Smooth muscle cell (in vitro differentiated cells): ENCODE data around the gene MYBPC2. TPM values are rescaled to one million over a fixed set of nuclear protein-coding genes. Genes with fewer than 3 reads are reported as not detected.
"Not testable (repeated sequence)": the region's sequence is repeated elsewhere in the genome, so short reads cannot be mapped to it uniquely, and the experiment has no call there.

Experiments
- DNase-seq: peaks from one replicate; lab custom pipeline; 2025; ENCODE audit not compliant: unreplicated experiment; lab: John Stamatoyannopoulos, UW
- H2AFZ ChIP-seq: fragments of 200-600 bp; sonication (generic); 2 replicates; pipeline ENCODE4 v1.6.0; 2016; ENCODE audit warnings: antibody characterized with exemption, low read depth, mild to moderate bottlenecking
- H3F3A ChIP-seq: fragments of 200-600 bp; sonication (generic); 2 replicates; pipeline ENCODE4 v1.6.0; 2017; ENCODE audit warnings: antibody characterized with exemption, low read depth
- H3K27ac ChIP-seq: fragments of 200-600 bp; sonication (generic); 2 replicates; pipeline ENCODE4 v1.5.1; 2016; ENCODE audit warnings: low read depth, mild to moderate bottlenecking
- H3K27me3 ChIP-seq: fragments of 200-600 bp; sonication (generic); 2 replicates; pipeline ENCODE4 v1.6.1; 2016; ENCODE audit warnings: low read depth, mild to moderate bottlenecking
- H3K36me3 ChIP-seq: fragments of 200-600 bp; sonication (generic); 2 replicates; pipeline ENCODE4 v1.5.1; 2016; ENCODE audit warnings: low read depth
- H3K4me1 ChIP-seq: fragments of 200-600 bp; sonication (generic); 2 replicates; pipeline ENCODE4 v1.5.1; 2016; ENCODE audit warnings: low read depth
- H3K4me2 ChIP-seq: fragments of 200-600 bp; sonication (generic); 2 replicates; pipeline ENCODE4 v1.6.0; 2016; ENCODE audit warnings: mild to moderate bottlenecking
- H3K4me3 ChIP-seq: fragments of 200-600 bp; sonication (generic); 2 replicates; pipeline ENCODE4 v1.5.1; 2016; ENCODE audit warnings: mild to moderate bottlenecking
- H3K79me2 ChIP-seq: fragments of 200-600 bp; sonication (generic); 2 replicates; pipeline ENCODE4 v1.6.0; 2016; ENCODE audit warnings: low read depth, mild to moderate bottlenecking
- H3K9ac ChIP-seq: fragments of 200-600 bp; sonication (generic); 2 replicates; pipeline ENCODE4 v1.6.0; 2016; ENCODE audit warnings: low read depth
- H3K9me3 ChIP-seq: fragments of 200-600 bp; sonication (generic); replicated peaks from 2 replicates; pipeline ENCODE4 v1.5.1; 2016; ENCODE audit warnings: low read depth
- H4K20me1 ChIP-seq: fragments of 200-600 bp; sonication (generic); 2 replicates; pipeline ENCODE4 v1.6.0; 2016; ENCODE audit warnings: low read depth
- WGBS: methylation state at CpG from one replicate; pipeline ENCODE4 v1.1.7; 2016; ENCODE audit warnings: low lambda C conversion rate; 5-methylcytosine and 5-hydroxymethylcytosine counted together
- polyA plus RNA-seq: library from polyadenylated mRNA; unstranded; fragments of >200 nt; fragmentation: Nextera tagmentation; extraction: Ambion mirVana; gene quantifications from 2 replicates; pipeline ENCODE4 v1.2.1, GENCODE V29; 2016
- total RNA-seq: library from RNA; depleted of rRNA; stranded (reverse); fragments of >200 nt; gene quantifications from 2 replicates; pipeline ENCODE4 v1.2.3, GENCODE V29; 2014
- TF ChIP-seq, protein P1 (sequence below): fragments of 200-600 bp; sonication (generic); IDR thresholded peaks from 2 replicates; pipeline ENCODE4 v1.5.1; 2017; ENCODE audit warnings: borderline replicate concordance, mild to moderate bottlenecking, antibody characterized with exemption; ENCODE audit not compliant: insufficient read depth, poor library complexity, severe bottlenecking

The MYBPC2 gene
- total and polyA plus RNA-seq, 2 experiments from 2014 or later = not detected

DNA sequence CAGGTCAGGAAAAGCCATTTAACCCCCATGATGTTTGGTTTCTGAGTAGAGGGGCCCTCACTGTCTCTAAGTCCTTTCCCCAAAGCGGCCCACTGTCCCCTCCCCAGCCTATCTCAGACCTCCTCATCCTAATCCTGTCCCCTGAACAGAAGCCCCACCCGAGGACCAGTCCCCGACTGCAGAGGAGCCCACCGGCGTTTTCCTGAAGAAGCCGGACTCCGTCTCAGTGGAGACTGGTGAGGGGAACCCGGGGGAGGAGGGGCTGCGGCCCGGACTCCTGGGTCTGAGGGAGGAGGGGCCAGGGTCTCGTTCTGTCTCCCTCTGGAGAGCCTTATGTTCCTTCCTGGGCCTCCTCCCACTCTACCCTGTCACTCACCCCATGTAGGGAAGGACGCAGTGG, 2.9 kb downstream of the MYBPC2 start:
- Histone ChIP-seq H3K4me2 (no peak overlapping the region), H4K20me1 (no peaks in the 10 kb centered on the region), H3K27me3 (no peaks in the 10 kb centered on the region), H3K36me3 (no peaks in the 10 kb centered on the region), H3K9ac (no peak overlapping the region), H3K79me2 (no peaks in the 10 kb centered on the region), H3K27ac (no peak overlapping the region), H3K4me1 (peaks cover 9% of the 10 kb centered on the region), H3F3A (no peaks in the 10 kb centered on the region), H3K4me3 (no peak overlapping the region), H3K9me3 (no peaks in the 10 kb centered on the region), H2AFZ (no peak overlapping the region)
- no peak for DNase-seq
- TF ChIP-seq, protein P1, sequence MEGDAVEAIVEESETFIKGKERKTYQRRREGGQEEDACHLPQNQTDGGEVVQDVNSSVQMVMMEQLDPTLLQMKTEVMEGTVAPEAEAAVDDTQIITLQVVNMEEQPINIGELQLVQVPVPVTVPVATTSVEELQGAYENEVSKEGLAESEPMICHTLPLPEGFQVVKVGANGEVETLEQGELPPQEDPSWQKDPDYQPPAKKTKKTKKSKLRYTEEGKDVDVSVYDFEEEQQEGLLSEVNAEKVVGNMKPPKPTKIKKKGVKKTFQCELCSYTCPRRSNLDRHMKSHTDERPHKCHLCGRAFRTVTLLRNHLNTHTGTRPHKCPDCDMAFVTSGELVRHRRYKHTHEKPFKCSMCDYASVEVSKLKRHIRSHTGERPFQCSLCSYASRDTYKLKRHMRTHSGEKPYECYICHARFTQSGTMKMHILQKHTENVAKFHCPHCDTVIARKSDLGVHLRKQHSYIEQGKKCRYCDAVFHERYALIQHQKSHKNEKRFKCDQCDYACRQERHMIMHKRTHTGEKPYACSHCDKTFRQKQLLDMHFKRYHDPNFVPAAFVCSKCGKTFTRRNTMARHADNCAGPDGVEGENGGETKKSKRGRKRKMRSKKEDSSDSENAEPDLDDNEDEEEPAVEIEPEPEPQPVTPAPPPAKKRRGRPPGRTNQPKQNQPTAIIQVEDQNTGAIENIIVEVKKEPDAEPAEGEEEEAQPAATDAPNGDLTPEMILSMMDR = no peak
- 92% methylated on average over 12 of the region's 12 CpGs for WGBS

DNA sequence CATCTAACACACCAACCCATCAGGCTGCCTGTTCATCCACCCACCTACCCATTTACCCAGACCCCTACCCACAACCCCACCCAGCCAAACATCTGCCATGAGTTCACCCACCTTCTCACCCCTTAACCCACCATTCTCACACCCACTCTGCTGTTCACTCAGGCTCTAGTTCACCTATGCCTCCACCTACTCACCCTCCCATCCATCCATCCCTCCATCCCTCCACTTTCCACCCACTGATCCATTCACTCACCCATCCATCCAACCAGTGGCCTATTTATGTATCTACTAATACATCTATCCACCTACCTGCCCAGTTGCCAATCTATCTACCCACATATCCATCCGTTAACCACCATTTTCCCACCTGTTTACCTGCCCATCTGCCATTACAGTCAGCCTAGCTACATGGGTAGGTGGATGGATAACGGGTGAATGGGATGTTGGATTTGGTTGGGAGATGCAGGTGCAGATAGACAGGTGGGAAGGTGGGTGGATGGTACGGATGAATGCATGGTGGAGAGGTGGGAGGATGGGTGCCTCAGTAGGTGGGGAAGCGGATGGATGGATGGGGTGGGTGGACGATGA, 5.3 kb downstream of the MYBPC2 start:
- no peak for DNase-seq
- Histone ChIP-seq H3K36me3 (no peaks in the 10 kb centered on the region), H3K9ac (no peak overlapping the region), H2AFZ (no peak overlapping the region), H3F3A (no peaks in the 10 kb centered on the region), H3K27ac (no peak overlapping the region), H3K4me3 (no peak overlapping the region), H3K79me2 (no peaks in the 10 kb centered on the region), H3K4me2 (no peak overlapping the region), H3K27me3 (no peaks in the 10 kb centered on the region), H3K4me1 (peaks cover under 1% of the 10 kb centered on the region), H3K9me3 (no peaks in the 10 kb centered on the region), H4K20me1 (no peaks in the 10 kb centered on the region)
- 96% methylated on average over 5 of the region's 5 CpGs for WGBS
- TF ChIP-seq, protein P1 = no peak

DNA sequence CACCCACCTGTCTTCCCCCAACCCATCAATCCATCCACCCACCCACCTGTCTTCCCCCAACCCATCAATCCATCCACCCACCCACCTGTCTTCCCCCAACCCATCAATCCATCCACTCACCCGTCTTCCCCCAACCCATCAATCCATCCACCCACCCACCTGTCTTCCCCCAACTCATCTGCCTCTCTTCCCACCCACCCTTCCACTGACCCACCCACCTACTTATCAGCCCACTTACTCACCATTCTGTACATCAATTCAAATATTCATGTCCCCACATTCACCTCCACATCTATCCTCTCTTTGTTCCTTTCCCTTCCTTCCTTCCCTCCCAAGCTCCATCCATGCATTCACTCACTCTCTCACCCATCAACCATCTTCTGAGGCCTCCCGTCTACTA, 6.4 kb downstream of the MYBPC2 start:
- not testable (repeated sequence) for H3K4me3 ChIP-seq, DNase-seq, H3K9ac ChIP-seq, H3K4me2 ChIP-seq, H3F3A ChIP-seq, H3K79me2 ChIP-seq, H3K27ac ChIP-seq, H2AFZ ChIP-seq, H4K20me1 ChIP-seq, H3K36me3 ChIP-seq, H3K4me1 ChIP-seq, H3K9me3 ChIP-seq, H3K27me3 ChIP-seq
- WGBS = 83% methylated on average over 1 of the region's 2 CpGs

DNA sequence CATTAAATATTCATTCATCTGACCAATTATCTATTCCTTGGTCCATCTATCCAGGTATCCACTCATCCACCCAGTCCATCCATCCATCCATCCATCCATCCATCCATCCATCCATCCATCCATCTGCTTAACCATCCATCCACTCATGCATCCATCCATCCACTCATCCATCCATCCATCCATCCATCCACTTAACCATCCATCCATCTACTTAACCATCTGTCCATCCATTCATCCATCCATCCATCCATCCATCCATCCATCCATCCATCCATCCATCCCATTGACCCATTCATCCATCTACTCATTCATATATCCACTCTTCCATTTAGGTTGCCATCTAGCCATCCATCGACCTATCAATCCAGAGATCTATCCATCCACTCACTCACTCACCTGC, 11.4 kb downstream of the MYBPC2 start:
- Histone ChIP-seq H3K36me3 (no peaks in the 10 kb centered on the region), H2AFZ (no peak overlapping the region)
- 68% methylated on average over 1 of the region's 1 CpG for WGBS

More for the DNA sequence above, 11.4 kb downstream of the MYBPC2 start:
- H3F3A ChIP-seq = no peaks in the 10 kb centered on the region
- H3K4me2 ChIP-seq = no peak overlapping the region
- no peaks in the 10 kb centered on the region for H3K4me1 ChIP-seq
- no peak for DNase-seq
- no peaks in the 10 kb centered on the region for H3K9me3 ChIP-seq
- H3K27me3 ChIP-seq = no peaks in the 10 kb centered on the region
- H4K20me1 ChIP-seq = no peaks in the 10 kb centered on the region
- no peaks in the 10 kb centered on the region for H3K79me2 ChIP-seq
- TF ChIP-seq, protein P1 = no peak
- H3K27ac ChIP-seq = no peak overlapping the region
- no peak overlapping the region for H3K4me3 ChIP-seq
- no peak overlapping the region for H3K9ac ChIP-seq
